GDM1 (cell line): ENCODE results near the gene TFB1M.
"Not testable (repeated sequence)": the region's sequence is repeated elsewhere in the genome, so short reads cannot be mapped to it uniquely, and the experiment has no call there.

ENCODE experiments used
- DNase-seq: peaks from one replicate; lab custom pipeline; 2025; lab: John Stamatoyannopoulos, UW

Gene TFB1M

DNA sequence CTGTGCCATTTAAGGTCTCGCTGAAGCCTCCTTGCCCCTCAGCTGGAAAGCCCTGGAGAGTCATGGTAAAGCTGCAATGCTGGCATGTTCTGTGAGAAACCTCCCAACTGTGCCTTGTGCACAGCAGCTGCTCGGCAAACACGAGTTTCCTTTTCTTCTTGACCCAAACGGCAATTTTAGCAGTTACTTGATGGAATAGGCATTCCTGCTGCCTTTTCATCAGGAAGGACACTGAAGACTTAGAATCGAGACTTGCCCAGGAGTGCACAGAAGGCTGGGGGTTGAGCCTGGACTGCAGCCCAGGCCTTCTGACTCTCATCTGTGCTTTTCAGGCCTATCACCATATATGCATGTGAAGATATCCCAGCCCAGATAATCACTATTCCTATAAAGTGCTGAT is 79.2 kb downstream of the TFB1M start:
- no peak for DNase-seq

DNA sequence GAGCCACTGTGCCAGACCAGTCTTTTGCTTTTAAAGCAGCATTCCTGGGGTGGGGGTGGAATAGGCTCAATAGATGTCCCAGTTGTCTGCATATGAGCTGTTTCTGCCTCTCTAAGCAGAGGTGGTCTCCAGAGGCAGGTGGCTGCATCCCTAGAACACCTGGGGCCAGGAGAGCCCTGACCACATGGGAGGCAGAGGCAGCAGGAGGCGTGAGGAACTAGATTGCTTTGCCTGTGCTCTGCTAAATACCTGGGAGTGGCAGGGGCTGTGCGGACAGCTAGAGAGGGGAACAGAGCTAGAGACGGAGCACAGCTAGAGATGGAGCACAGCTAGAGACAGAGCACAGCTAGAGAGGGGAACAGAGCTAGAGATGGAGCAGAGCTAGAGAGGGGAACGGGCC is 79.6 kb downstream of the TFB1M start:
- DNase-seq = no peak

DNA sequence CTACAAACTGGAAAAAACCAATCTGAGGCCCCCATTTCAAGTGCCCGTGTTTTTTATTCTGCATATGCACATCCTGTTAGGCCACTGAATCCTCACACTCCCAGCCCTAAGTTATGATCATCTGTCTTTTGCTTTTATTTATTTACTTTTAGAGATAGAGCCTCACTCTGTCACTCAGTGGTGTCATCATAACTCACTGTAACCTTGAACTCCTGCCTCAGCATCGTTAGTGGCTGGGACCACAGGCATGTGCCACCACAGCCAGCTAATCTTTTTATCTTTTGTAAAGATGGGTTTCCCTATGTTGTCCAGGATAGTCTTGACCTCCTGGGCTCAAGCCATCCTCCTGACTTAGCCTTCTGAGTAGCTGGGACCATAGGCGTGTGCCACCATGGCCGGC is 80.1 kb downstream of the TFB1M start:
- no peak for DNase-seq

DNA sequence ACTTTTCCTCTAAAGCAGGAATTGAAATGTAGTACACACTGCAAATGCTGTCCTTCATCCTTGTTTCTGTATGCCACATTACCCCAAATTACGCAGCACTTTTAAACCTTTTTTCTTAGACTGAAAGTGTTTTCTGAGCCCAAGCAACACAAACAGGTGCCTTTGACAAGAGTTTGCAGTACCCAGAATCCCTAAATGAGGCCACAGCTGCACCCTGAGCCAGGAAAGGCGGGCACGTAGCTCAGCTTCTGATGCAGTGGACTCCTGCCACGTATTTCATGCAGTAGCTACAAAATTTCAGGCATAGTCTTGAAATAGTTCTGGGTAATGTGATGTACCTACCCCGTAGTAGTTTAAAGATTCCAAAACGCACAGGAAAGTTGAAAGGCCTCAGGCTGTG is 81.4 kb downstream of the TFB1M start:
- DNase-seq = no peak

DNA sequence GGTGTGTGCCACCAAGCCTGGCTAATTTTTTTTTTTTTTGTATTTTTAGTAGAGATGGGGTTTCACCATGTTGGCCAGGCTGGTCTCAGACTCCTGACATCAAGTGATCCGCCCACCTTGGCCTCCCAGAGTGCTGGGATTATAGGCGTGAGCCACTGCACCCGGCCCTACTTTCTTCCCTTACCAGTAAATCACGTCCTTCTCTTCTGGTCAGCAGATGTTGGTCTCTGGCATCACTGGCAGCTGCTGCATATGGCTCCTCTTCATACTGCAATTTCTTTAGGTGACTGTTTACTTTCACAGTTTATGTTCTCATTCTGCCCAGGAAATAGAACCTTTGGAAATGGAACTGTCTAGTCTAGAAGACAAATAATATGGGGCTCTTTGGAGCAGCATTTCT is 83.3 kb downstream of the TFB1M start:
- DNase-seq = not testable (repeated sequence)

DNA sequence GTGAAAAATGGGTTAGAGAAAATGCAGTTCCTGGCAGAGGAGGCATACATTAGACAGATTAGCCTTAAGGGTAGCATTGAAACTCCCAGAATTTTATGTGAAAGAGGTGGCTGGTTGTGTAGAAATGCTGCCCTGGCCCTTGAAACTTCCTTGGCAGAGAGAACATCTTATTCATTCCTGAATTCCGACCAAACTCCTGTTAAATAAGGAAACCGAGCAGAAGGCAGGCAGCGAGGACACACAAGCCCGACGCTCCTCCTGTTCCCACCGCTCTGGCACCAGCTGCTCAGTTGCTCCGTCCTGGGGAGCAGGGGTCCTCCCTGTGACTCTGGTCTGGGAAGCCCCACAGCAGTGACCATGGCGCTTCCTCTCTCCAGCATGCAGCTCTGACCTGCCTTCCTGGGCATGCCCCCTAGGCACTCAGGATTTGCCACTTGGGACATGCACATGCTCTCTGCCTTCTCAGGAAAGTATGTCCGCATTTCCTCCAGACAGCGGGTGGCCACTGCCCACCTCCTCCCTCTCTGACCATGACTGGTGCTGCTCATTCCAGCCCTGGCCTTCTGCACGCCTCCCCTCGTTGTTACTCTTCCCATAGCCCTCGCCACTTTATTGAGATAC is 85.6 kb downstream of the TFB1M start:
- DNase-seq = no peak

DNA sequence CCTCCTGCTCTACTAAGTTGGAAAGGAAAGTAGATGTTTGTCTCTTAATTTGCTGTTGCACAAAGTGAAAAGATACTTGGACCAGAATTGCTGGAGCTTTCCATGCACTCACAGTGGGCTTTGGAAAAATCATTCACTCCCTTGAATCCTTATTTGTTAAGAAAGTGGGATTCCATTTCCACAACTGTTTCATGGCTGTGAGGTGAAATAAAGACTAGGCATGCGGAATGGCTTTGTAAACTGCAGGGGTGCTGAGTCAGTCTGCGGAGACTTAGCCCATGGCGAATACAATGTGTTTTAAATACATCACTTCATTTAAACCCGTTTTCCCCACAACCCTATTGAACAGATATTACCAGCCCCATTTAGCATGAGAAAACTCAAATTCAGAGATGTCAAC is 87.2 kb downstream of the TFB1M start:
- no peak for DNase-seq

DNA sequence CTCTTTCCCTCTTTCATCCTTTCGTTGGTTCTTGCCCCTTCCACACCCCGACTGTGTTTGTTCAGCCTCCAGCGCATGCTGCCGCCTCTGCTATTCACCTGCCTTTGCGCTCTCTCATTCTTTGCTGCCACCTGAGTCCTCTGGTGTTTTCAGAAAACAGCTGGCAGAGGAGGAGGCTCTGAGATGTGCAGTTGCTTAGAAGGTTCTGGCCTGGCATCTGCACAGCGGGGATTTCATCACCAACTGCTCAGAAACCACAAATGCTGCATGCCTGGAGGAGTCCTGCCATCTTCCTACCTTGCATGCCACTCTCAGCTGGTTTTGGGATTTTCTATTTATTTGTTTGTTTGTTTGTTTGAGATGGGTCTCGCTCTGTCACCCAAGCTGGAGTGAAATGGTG is 89.7 kb downstream of the TFB1M start:
- no peak for DNase-seq

DNA sequence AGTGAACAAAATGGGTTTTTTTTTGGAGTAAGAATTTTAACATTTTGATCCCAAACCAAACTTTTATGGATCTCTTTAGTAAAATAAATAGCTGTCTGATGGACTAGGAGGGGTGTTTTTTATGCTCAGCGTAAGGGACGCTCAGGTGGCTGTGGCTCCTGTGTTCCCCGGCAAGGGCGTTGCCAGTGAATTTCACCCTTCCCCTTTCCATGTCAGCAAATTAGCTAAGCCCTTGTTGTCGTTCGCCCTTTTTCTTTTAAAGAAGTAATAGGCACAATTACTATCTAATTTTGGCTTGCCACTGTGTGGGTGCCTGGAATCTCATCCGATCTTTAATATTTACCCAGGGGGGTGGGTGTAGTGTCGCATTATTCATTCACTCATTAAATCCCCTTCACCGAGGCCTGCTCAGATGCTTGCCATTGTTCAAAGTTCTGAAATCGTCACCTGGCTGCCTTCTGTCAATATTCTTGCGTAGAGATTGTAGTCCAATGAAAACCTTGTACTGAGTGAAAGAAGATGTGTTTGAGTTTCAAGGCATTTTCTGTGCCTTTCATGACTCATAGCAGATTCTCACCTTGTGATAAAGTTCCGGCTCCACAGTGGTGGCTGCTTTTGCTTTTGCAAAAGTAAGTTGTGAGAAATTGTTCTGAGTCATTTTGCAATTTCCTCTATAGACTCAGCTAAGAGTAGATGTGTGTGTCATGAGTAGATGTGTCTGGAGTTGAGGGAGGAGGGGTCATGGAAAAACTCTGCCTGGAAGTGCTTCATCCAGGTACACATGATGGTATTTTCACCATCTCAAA is 90.4 kb downstream of the TFB1M start:
- DNase-seq = no peak

DNA sequence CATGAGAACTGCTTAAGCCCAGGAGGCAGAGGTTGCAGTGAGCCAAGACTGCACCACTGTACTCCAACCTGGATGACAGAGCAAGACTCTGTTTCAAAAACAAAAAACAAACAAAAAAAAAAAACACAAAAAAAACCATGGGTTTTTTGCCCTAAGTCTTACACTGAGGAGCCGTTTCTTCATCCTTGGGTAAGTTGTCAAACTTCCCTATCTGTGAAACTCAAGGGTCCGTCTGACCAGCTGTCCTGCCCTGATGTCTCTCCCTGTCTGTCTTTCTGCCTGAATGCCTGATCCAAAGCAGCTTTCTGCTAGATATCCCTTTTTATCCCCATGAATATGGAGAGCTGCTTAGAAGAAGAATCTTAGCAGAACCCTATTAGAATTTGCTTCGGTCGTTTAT is 91.8 kb downstream of the TFB1M start:
- DNase-seq = no peak

DNA sequence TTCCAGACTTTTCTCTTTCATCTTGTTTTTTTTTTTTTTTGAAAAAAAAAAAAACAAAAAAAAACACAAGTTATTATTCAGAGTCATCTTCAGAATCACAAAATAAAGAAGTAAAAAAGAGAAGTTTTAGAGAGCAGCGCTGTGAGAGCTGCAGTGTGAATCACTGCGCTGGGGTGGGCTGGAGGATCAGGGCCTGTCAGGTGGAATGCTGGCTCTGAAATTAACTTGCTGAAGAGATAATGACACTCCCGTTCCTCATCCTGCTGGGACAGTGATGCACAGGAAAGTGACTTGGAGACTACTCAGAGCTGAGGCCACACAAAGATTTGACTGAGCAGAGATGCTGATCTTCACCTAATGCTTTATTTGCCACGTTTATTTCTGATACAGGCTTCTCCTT is 93.2 kb downstream of the TFB1M start:
- no peak for DNase-seq

DNA sequence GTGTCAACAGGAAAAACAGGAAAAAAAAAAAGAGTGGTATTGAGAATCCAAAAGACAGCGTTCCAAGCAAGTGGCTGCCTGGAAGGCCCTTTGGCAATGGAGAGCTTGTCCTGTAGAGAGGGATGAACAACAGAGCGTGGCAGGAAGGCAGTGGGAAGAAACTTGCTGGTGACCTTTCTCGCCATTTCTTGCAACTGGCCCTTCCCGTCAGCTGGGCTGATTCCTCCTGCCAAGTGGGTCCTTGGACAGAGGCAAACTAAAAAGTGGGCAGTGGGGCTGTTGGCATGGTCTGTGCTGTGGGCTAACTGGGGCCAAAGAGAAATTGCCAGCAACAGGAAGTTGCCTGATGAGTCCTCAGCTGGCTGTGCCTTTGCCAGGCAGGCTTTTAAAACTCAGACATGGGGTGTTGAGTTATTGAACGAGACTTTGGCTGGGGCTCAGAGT is 94.4 kb downstream of the TFB1M start:
- DNase-seq = no peak

DNA sequence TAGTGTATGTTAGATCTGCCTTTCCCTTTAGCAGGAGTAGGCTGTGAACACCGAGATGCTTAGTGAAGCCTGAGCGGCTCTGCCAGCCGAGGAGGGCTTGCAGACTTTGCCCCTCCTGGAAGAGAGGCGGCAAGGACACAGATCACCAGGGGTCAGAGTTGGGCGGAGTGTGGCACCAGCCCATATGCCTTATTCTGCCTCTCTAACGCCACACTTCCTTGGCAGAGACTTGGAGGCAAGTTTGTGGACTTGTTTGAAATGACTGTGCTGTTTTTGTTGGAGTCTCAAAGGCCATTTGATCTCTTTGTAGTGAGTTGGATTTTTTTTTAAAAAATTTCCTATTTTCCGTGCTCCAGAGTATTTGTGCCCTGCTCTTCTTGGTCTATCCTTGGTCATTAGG is 95.0 kb downstream of the TFB1M start:
- DNase-seq = no peak

DNA sequence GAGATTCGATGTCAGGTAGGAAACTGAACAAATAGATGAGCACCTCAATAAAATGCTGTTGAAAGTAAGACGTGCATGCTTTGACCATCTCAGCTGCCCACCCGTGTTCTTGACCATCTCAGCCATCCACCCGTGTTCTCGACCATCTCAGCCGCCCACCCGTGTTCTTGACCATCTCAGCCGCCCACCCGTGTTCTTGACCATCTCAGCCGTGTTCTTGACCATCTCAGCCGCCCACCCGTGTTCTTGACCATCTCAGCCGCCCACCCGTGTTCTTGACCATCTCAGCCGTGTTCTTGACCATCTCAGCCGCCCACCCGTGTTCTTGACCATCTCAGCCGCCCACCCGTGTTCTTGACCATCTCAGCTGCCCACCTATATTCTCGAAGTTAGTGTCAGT is 95.6 kb downstream of the TFB1M start:
- DNase-seq = not testable (repeated sequence)

DNA sequence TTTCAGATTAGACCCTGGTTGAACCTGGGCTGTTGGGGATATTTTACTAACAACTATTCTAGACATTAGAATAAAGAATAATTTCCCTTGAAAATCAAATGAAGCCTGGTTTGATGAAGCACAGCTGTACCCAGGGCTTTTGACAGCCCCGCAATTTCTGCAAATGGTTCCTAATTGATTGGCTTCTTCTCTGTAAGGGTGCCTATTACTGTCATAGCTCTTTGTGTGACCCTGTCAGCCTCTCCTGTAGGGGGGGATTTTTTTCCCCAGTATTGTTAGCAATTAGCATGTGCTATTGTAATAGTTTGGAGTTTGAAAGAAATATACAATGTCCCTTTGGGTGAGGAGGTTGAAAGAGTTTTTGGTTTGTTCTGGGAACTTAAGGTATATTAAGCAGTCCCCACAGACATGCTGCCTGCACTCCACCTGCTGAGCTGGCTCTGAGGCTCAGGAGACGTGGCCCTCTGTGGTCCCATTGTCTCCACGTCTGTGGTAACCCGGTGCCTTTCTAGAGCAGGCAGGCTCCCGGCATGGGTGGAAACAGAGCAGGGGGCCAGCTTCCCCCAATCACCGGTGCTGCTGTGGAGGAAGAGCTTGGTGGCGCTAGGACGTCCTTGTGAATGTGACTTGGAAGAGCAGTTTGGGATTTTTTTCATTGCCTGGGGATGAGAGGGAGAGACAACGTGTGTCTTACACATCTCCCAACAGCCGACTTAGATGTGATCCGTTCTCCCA is 97.8 kb downstream of the TFB1M start:
- DNase-seq = no peak

DNA sequence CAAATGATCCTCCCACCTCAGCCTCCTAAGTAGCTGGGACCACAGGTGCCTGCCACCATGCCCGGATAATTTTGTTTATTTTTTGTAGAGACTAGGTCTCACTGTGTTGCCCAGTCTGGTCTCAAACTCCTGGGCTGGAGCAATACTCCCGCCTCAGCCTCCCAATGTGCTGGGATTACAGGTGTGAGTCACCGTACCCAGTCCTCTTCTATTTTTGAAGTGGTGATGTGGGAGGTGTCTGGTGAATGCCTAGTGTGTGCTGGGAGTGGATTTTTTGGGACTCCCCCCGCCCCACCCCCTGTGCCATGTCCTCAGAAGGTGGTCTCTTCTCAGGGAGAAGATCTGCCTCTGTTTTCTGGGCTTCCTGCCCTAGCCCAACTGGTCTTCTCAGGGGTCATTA is 98.4 kb downstream of the TFB1M start:
- no peak for DNase-seq

DNA sequence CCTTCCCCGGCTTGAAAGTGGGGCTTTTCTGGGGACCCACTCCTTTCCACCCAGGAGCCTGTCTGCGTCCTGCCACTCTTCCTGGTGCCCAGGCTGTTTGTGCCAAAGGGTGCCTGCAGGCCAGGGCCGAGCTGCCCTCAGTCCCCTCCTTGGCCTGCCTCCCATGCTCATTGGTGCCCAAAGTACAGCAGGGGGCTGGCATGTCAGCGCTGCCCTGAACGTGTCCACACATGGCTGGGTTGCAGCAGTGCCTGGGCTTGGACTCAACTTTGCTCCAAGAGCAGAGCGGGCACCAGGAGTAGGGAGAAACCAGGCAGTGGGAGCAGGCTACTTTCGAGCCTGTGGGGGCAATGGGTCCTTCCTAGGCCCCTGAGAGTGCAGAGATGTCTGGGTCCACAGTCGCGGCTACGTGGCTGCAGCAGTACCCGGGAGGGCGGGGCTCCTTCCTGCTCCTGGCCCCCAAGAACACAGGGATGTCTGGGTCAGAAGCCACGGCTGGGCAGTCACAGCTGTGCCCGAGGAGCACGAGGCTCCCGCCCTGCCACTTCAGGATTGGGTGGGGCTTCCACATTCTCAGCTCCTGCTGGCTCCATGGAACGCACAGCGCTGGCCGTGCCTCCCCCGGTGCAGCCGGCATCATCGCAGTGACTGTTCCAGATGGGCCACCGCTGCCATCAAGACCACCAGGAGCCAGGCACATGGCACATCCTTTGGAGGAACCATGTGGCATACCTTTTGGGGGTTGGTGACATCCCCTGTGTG is 100.5 kb downstream of the TFB1M start:
- DNase-seq = no peak

DNA sequence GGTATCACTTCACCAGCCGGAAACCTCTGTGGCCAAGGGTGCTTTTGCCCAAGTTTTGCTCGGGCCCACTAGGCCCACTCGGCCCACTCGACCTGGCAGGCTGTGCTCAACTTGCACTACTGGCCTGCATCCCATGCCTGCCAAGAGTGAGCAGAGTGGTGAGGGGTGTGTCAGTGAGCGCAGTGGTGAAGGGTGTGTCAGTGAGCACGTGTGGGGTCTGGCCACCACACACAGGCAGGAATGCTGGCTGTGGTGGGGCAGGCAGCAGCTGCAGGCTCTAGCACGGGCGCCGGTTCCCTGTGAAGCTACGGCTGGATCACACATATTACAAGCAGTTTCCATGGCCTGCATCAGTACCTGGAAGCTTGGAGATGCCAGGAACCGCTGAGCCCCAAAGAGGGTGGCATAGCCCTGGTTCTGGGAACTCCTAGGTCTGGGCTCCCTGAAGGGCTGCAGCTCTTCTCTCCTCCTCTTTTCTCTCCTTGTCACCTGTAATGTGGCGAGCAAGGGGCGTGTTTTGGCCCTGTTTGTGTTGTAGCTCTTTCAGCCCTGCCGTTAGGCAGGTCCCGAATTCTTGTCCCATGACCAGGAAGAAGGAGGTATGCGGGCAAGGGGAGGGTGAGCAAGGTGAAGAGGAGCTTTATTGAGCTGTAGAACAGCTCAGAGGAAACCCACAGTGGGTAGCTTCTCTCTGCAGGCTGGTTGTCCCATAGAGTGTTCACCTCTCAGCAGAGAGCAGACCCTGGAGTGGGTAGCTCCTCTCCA is 101.5 kb downstream of the TFB1M start:
- DNase-seq = no peak

DNA sequence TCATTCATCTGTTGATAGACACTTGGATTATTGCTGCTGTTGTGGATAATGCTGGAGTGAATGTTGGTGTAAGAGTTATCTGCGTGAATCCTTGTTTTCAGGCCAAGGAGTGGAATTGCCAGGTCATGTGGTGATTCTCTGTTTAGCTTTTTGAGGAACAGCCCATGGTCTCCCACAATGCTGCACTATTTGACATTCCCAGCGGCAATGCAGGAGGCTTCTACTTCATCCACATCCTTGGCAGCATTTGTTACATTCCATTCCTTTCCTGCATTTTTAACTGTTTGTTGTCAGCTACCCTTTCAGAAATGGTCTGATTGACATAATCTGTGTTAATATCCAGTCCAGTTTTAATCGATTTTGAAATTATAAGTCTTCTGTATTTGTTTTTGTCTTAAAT is 102.2 kb downstream of the TFB1M start:
- no peak for DNase-seq

DNA sequence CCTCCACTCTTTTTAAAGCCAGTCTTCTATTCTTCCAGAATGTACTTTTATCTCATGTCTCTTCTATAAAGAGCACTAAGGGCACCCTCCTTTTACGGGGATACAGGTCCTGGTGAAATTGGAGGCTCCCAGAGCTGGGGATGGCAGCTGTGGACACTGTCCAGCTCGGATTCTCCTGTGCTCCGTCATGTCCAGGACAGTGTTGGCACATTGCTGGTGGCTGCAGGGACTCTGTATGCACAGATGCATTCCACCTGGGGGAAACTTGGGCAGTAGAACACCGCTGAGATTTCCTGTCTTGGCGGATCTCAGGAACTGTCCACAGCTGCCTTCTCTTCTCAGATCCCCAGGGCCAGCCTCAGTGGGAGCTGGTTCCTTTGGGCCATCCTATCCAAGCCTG is 107.1 kb downstream of the TFB1M start:
- DNase-seq = no peak
